Measurements from ENCODE around the gene NTHL1.
"Not testable (repeated sequence)": the region's sequence is repeated elsewhere in the genome, so short reads cannot be mapped to it uniquely, and the experiment has no call there.

Gene NTHL1

DNA sequence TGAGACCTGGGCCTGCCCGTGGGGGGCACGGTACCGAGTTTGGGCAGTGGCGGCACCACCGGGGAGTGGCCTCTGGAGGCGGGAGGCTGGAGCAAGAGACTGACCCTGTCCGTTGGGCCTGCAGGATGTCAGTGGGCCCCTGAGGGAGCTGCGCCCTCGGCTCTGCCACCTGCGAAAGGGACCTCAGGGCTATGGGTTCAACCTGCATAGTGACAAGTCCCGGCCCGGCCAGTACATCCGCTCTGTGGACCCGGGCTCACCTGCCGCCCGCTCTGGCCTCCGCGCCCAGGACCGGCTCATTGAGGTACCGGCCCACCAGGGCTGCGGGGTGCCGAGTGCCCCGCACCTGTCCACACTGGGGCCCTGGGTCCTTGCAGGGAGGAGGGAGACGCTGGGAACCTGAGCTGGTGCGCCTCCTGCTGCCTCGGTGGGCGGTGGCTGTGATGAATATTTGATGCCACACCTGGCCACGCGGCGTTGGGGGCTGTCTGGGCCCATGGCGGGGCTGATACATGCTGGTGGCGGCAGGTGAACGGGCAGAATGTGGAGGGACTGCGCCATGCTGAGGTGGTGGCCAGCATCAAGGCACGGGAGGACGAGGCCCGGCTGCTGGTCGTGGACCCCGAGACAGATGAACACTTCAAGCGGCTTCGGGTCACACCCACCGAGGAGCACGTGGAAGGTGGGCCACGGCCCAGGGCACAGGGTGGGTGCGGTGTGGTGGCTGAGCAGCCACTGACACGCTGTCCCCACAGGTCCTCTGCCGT lies 11.3 kb downstream of the NTHL1 start:
- Histone ChIP-seq H3K9me3 (ENCODE audit: control insufficient read depth in 5 of 5, low read length in 5 of 5) (no peaks in the 10 kb centered on the region), H3K4me3 (ENCODE audit: low read depth in 1 of 5, low read length in 5 of 5) (peak overlapping the region in 4 of 5 donors; percentile 38 to 59 (median 59)), H3K27me3 (ENCODE audit: control insufficient read depth in 5 of 5, insufficient read depth in 4 of 5, low read length in 5 of 5) (no peaks in the 10 kb centered on the region), H3K27ac (ENCODE audit: low read depth, low read length) (peak overlapping the region; percentile 70), H3K36me3 (ENCODE audit: control insufficient read depth in 5 of 5, insufficient read depth in 5 of 5, low read length in 5 of 5) (peaks cover 0 to 17% (median 13%) of the 10 kb centered on the region in 5 donors), H3K4me1 (ENCODE audit: control insufficient read depth in 5 of 5, insufficient read depth in 5 of 5, low read length in 5 of 5) (peaks cover 4 to 94% (median 88%) of the 10 kb centered on the region in 5 donors), H3K9ac (ENCODE audit: low read length in 5 of 5) (peak overlapping the region in 3 of 5 donors; percentile 2 to 52 (median 52))

DNA sequence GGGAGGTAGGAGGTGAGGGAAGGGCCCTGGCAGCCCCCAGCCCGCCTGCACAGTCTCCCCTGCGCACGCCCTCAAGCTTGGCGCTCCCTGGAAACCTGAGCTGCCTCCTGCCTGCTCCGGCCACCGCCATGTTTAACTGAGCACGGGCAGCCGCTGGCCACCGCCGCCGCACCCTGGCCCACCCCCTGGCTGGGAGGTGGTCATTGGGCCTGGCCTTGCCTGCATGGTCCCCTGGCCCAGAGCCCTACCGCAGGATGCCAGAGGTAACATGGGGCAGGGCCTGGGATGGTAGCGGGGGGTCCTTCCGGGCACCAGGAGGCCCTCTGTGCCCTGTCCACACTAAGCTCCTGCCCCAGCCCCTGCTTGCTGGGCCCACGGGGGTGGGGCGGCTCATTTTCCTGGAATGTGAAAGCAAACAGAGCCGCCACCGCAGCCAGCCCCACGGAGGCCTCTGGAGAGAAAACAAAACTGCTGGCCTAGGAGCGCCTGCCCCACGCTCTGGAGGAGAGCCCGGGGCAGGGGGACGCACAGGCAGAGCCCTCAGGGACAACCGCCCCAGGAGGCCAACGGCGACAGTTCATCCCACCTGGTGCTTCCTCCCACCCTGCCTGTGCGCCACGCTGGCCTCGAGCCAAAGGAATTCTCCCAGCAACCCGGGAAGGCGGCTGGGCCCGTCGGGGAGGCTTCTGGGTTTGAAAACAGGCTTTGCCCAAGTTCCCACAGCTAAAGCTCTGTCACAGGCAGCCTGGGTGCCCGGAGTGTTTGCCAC lies 12.0 kb downstream of the NTHL1 start:
- no peaks in the 10 kb centered on the region for H3K27me3 ChIP-seq (ENCODE audit: control insufficient read depth in 5 of 5, insufficient read depth in 4 of 5, low read length in 5 of 5)
- peaks cover 4 to 94% (median 88%) of the 10 kb centered on the region in 5 donors for H3K4me1 ChIP-seq (ENCODE audit: control insufficient read depth in 5 of 5, insufficient read depth in 5 of 5, low read length in 5 of 5)
- H3K27ac ChIP-seq (ENCODE audit: low read depth, low read length) = peak overlapping the region; percentile 70
- peaks cover 0 to 16% (median 13%) of the 10 kb centered on the region in 5 donors for H3K36me3 ChIP-seq (ENCODE audit: control insufficient read depth in 5 of 5, insufficient read depth in 5 of 5, low read length in 5 of 5)
- H3K9ac ChIP-seq (ENCODE audit: low read length in 5 of 5) = peak overlapping the region in 3 of 5 donors; percentile 52 to 66 (median 52)
- H3K9me3 ChIP-seq (ENCODE audit: control insufficient read depth in 5 of 5, low read length in 5 of 5) = no peaks in the 10 kb centered on the region
- peak overlapping the region in 4 of 5 donors; percentile 38 to 59 (median 59) for H3K4me3 ChIP-seq (ENCODE audit: low read depth in 1 of 5, low read length in 5 of 5)

DNA sequence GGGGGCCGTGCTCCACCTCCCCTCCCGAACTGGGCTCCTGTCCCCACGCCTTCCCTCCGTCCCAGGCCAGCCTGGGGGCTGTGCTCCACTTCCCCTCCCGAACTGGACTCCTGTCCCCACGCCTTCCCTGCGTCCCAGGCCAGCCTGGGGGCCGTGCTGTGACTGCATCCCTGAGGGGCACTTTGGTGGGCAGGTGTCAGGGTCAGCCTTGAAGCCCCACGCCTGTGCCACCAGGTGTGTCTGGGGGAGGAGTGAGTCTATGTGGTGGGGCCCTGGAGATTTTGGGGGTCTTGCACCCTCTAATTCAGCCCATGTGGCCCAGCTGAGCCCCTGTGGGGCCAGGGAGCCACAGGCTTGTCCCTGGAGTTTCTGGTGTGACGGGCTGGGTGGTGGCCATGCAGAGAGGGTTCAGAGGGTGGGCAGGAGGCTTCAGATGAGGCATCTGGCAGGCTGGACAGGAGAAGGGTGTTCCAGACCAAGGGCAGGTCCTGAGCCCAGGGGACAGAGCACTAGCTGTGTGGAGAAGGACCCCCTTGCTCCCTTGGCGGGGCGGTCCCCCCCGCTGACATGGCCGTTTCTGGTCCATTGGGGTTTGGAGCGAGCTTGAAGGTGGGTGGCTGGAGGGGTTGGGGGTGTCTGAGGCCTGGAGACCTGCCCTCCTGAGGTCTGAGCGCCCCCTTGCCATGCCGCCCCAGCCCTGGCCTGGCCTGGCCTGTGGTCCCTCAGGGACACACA lies 12.8 kb downstream of the NTHL1 start:
- Histone ChIP-seq H3K9ac (ENCODE audit: low read length in 5 of 5) (peak overlapping the region in 4 of 5 donors; percentile 8 to 66 (median 32)), H3K9me3 (ENCODE audit: control insufficient read depth in 5 of 5, low read length in 5 of 5) (no peaks in the 10 kb centered on the region), H3K4me3 (ENCODE audit: low read depth in 1 of 5, low read length in 5 of 5) (peak overlapping the region in 4 of 5 donors; percentile 38 to 59 (median 59)), H3K27me3 (ENCODE audit: control insufficient read depth in 5 of 5, insufficient read depth in 4 of 5, low read length in 5 of 5) (no peaks in the 10 kb centered on the region), H3K27ac (ENCODE audit: low read depth, low read length) (peak overlapping the region; percentile 70), H3K4me1 (ENCODE audit: control insufficient read depth in 5 of 5, insufficient read depth in 5 of 5, low read length in 5 of 5) (peaks cover 4 to 93% (median 81%) of the 10 kb centered on the region in 5 donors), H3K36me3 (ENCODE audit: control insufficient read depth in 5 of 5, insufficient read depth in 5 of 5, low read length in 5 of 5) (peaks cover 0 to 19% (median 15%) of the 10 kb centered on the region in 5 donors)

- H3K9me3 ChIP-seq (ENCODE audit: control insufficient read depth in 5 of 5, low read length in 5 of 5); H3K27me3 ChIP-seq (ENCODE audit: control insufficient read depth in 5 of 5, insufficient read depth in 4 of 5, low read length in 5 of 5): not testable (repeated sequence)
- peak overlapping the region; percentile 86 for H3K27ac ChIP-seq (ENCODE audit: low read depth, low read length)
- H3K9ac ChIP-seq (ENCODE audit: low read length in 5 of 5) = peak overlapping the region; percentile 51 to 76 (median 59)
- peak overlapping the region; percentile 53 to 70 (median 62) for H3K4me3 ChIP-seq (ENCODE audit: low read depth in 1 of 5, low read length in 5 of 5)
- peaks cover 2 to 93% (median 79%) of the 10 kb centered on the region in 5 donors for H3K4me1 ChIP-seq (ENCODE audit: control insufficient read depth in 5 of 5, insufficient read depth in 5 of 5, low read length in 5 of 5)
- peaks cover 0 to 23% (median 19%) of the 10 kb centered on the region in 5 donors for H3K36me3 ChIP-seq (ENCODE audit: control insufficient read depth in 5 of 5, insufficient read depth in 5 of 5, low read length in 5 of 5)
Measured at GRCh38 chr16:2033909-2034695, 13.5 kb downstream of the NTHL1 start.

DNA sequence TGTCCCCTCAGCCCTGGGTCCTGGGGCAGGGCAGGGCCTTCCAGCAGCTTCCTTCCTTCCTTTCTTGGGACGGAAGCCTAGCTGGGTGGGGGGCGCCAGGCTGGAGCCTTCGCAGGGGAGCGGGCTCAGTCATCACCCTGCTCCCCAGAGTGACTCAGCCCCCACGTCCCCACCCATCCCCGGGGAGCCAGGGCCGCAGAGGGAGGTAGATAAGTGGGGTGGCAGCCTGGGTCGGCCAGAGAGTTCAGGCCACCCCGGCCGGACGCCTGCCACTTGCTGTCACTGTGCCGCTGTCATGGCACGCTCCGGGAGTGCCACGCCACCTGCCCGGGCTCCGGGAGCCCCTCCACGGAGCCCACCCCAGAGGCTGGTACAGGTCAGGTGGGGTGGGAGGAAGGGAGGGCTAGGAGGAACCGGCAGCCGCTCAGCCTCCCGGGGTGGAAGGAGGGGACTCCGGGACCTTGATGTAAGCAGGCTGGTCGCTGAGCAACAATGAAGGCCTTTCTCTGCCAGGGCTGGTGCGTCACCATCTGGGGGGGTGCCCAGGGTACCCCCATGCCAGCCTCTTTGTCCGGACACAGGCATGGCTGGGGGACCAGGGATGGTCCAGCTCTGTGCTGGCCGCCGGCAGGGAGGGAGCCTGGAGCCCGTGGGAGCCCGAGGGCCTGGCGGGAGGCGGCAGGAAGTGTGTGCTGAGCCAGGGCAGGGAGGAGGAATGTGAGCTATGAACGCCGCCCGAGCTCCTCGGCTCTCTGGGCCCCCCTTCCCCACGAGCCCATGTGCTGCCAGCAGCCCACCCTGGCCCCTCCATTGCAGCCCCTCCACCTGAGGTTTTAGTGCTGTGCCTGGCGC lies 14.4 kb downstream of the NTHL1 start:
- Histone ChIP-seq H3K9me3 (ENCODE audit: control insufficient read depth in 5 of 5, low read length in 5 of 5) (no peaks in the 10 kb centered on the region), H3K4me3 (ENCODE audit: low read depth in 1 of 5, low read length in 5 of 5) (peak overlapping the region; percentile 53 to 70 (median 62)), H3K36me3 (ENCODE audit: control insufficient read depth in 5 of 5, insufficient read depth in 5 of 5, low read length in 5 of 5) (peaks cover 0 to 23% (median 19%) of the 10 kb centered on the region in 5 donors), H3K27ac (ENCODE audit: low read depth, low read length) (peak overlapping the region; percentile 86), H3K9ac (ENCODE audit: low read length in 5 of 5) (peak overlapping the region; percentile 51 to 76 (median 59)), H3K4me1 (ENCODE audit: control insufficient read depth in 5 of 5, insufficient read depth in 5 of 5, low read length in 5 of 5) (peaks cover 4 to 93% (median 79%) of the 10 kb centered on the region in 5 donors), H3K27me3 (ENCODE audit: control insufficient read depth in 5 of 5, insufficient read depth in 4 of 5, low read length in 5 of 5) (no peaks in the 10 kb centered on the region)

DNA sequence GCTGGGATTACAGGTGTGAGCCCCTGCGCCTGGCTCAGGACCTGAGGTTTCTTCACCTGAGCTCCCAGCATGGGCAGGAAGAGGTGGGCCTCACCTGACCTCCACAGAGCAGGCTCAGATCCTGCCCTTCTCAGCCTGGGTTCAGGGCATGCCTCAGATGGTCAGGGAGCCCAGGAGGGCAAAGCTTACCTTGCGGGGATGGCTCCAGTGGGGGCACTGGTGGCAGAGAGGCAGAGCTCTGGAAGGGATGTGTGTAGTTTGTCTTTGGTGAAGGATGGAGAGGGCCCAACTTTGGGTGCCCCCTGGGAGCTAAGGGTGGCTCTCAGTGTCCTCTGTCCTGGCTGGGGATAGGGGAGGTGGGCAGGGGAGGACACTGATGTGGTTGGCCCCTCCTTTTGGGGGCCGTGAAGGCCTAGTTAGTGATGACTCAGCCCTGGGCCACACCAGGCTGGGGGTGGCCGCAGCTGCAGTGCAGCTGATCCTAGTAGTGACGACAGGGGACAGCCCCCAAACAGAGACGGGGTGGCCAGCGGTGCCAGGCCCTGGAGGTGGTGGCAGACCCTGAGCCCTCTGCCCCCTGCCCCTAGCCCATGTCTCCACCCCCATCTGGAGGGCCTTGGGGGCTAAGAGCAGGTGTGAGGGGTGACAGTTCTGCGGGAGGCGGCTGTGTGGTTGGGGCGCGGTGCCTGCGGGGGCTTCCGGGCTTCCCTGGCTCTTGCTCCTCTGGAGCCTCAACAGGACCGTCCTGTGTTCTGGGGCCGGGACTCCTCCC lies 15.2 kb downstream of the NTHL1 start:
- no peaks in the 10 kb centered on the region for H3K27me3 ChIP-seq (ENCODE audit: control insufficient read depth in 5 of 5, insufficient read depth in 4 of 5, low read length in 5 of 5)
- peaks cover 0 to 19% (median 15%) of the 10 kb centered on the region in 5 donors for H3K36me3 ChIP-seq (ENCODE audit: control insufficient read depth in 5 of 5, insufficient read depth in 5 of 5, low read length in 5 of 5)
- H3K27ac ChIP-seq (ENCODE audit: low read depth, low read length) = peak overlapping the region; percentile 86
- H3K4me3 ChIP-seq (ENCODE audit: low read depth in 1 of 5, low read length in 5 of 5) = peak overlapping the region in 4 of 5 donors; percentile 53 to 70 (median 66)
- H3K4me1 ChIP-seq (ENCODE audit: control insufficient read depth in 5 of 5, insufficient read depth in 5 of 5, low read length in 5 of 5) = peaks cover 6 to 94% (median 80%) of the 10 kb centered on the region in 5 donors
- no peaks in the 10 kb centered on the region for H3K9me3 ChIP-seq (ENCODE audit: control insufficient read depth in 5 of 5, low read length in 5 of 5)
- peak overlapping the region in 3 of 5 donors; percentile 35 to 68 (median 43) for H3K9ac ChIP-seq (ENCODE audit: low read length in 5 of 5)

- H3K27me3 ChIP-seq (ENCODE audit: control insufficient read depth in 5 of 5, insufficient read depth in 4 of 5, low read length in 5 of 5) = no peaks in the 10 kb centered on the region
- peaks cover 6 to 88% (median 75%) of the 10 kb centered on the region in 5 donors for H3K4me1 ChIP-seq (ENCODE audit: control insufficient read depth in 5 of 5, insufficient read depth in 5 of 5, low read length in 5 of 5)
Measured at GRCh38 chr16:2031081-2031577, 16.5 kb downstream of the NTHL1 start.

DNA sequence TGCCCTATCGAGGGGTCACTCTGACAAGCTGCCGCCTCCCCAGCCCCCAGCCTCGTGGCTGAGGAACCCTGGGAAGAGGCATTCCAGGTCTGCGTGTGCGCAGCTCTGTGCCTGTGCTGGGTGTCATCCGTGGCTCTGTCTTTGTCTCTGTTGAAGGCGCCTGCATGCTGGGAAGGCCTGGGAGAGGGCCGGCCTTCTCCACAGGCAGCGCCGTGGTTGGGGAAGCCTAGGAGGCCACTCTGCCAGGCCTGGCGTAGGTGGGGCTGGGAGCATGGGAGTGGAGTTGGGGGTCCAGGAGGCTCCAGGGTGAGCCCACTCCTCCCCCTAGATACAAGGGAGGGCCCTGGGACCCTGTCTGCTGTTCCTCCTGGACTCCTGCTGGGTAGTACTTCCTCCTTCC lies 17.6 kb downstream of the NTHL1 start:
- H3K4me3 ChIP-seq (ENCODE audit: low read depth in 1 of 5, low read length in 5 of 5) = peak overlapping the region in 3 of 5 donors; percentile 80 to 89 (median 82)
- H3K9me3 ChIP-seq (ENCODE audit: control insufficient read depth in 5 of 5, low read length in 5 of 5) = no peaks in the 10 kb centered on the region
- peaks cover 6 to 88% (median 68%) of the 10 kb centered on the region in 5 donors for H3K4me1 ChIP-seq (ENCODE audit: control insufficient read depth in 5 of 5, insufficient read depth in 5 of 5, low read length in 5 of 5)
- H3K27me3 ChIP-seq (ENCODE audit: control insufficient read depth in 5 of 5, insufficient read depth in 4 of 5, low read length in 5 of 5) = no peaks in the 10 kb centered on the region
- peak overlapping the region; percentile 86 for H3K27ac ChIP-seq (ENCODE audit: low read depth, low read length)
- no peak overlapping the region for H3K9ac ChIP-seq (ENCODE audit: low read length in 5 of 5)
- H3K36me3 ChIP-seq (ENCODE audit: control insufficient read depth in 5 of 5, insufficient read depth in 5 of 5, low read length in 5 of 5) = peaks cover 0 to 10% (median 7%) of the 10 kb centered on the region in 5 donors

More at GRCh38 chr16:2031081-2031577, 16.5 kb downstream of the NTHL1 start:
- H3K4me3 ChIP-seq (ENCODE audit: low read depth in 1 of 5, low read length in 5 of 5) = peak overlapping the region in 2 of 5 donors; percentile 38 to 40
- no peak overlapping the region for H3K9ac ChIP-seq (ENCODE audit: low read length in 5 of 5)
- H3K9me3 ChIP-seq (ENCODE audit: control insufficient read depth in 5 of 5, low read length in 5 of 5) = no peaks in the 10 kb centered on the region
- H3K36me3 ChIP-seq (ENCODE audit: control insufficient read depth in 5 of 5, insufficient read depth in 5 of 5, low read length in 5 of 5) = peaks cover 0 to 10% (median 7%) of the 10 kb centered on the region in 5 donors
- H3K27ac ChIP-seq (ENCODE audit: low read depth, low read length) = peak overlapping the region; percentile 86

Measured in subcutaneous abdominal adipose tissue (tissue), 5 donors.